NCI-H748 treated with DMSO at 0.1 percent for 48 hours (cell line): ENCODE data around the gene TMEM178A.
A peak's percentile ranks its signal among the peaks of the same experiment; 100 is the strongest.

Experiments used
- DNase-seq: peaks from one replicate; lab custom pipeline; 2025; lab: John Stamatoyannopoulos, UW

The TMEM178A gene

DNA sequence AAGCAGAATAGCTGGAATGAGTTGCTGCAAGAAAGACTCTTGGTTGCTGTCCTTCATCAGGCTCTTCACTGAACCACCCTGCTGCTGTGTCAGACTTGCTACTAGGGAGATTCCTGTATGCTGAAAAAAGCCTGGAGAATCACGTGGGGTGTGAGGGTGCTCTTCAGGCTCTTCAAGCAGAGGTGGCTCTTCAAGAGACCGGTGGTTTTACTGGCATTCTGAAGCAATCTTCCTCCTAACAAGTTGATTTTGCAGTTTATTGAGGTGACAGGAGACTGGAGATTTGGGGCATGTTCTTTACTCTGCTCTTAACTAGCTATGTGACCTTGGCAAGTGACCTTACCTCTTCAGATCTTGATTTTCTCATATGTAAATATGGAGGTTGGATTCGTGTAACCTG is 14.1 kb downstream of the TMEM178A start:
- DNase-seq: no peak

DNA sequence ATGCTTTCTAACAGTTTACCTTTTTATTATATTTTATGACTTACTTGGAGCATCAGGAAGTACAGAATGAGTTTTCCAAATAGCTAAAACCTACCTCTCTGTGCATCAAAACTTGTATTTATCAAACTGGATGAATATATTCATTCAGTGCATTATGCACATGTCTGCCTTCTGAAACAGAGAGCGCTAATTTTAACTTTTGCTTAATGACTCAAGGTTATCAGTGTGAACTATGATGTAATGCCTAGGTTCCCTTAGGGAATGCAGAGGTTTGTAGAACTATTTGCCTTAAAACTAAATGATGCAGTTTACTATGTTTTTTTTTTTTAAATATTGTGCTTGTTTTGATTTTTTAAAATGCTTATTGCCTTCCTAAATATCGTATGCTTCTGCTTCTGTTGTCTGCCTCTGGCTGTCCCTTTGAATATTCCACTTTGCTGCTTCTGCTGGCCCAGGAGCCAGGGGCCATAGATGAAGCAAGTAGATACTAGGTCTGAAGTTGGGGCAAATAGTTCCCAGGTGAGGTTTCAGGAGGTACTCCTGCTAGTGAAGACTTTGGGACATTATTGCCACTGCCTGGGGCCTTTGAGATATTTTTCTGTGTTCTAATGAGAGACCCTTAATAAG is 16.5 kb downstream of the TMEM178A start:
- no peak for DNase-seq

DNA sequence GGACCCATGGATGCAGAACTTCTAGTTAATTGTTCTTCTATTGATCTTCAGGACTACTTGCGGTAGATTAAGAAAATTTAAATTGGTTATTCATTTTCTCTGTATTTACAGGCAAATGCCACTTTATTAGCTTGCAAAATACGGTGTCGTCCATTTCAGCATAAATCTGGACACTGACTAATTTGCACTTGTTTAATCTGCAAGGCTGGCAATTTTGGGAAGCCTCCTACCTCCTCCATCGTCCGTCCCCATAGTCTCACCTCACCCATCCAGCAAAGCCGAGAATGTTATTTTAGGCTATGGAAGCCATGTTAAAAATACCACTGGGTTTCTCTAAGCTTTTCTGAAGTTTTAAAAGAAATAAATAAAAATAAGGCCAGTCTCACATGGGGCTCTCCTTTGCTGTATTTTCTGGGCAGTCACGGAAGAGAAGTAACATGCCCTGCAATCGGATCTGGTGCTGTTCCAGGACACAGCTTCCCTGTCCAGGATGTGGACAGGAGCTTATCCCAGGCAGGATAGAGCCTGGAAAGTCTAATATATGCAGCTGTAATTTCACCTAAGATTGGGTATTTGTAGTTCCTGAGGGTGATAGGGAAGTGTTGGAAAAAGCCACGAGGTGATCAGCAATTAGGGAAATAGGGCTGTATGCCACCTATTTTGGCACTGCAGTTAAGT is 17.4 kb downstream of the TMEM178A start:
- no peak for DNase-seq

DNA sequence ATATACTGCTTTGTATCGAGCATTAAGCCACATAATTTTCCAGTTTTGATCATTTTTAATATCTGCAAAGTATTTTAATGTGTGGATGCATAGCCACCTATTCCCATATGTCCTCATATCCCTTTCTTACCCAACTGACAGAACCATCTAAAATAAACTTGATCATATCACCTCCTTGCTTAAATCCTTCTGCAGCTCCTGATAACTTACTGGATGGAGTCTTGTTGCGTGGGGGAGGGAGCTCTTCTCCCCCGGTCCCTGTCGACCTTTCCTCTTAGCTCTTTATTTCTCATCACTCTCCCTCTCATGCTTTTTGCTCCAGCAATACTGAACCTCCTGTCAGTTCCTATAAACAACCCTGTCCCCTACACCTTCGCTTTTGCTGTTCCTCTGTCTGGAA is 18.7 kb downstream of the TMEM178A start:
- no peak for DNase-seq

GRCh38 chr2:39685126-39685525 is 19.4 kb downstream of the TMEM178A start:
- DNase-seq: no peak

DNA sequence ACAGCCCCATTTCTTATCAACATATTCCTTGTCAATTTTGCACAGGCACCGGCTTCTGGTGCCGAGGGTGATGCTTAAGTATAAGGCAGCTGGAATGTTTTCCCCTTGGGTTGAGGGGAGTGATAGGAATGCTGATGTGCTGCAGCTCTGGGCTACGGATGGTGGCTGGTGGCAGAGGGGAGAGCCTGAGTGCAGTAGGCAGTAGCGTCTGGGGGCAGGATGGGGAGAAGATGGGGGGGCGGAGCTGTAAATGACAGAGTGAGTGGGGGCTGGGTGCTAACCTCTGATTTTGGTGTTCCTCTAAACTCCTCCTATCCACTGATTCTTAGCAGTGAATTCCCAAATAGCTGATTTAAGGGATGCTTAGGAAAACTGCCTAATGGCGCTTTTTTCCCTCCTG is 20.7 kb downstream of the TMEM178A start:
- DNase-seq: no peak

- peak; percentile 13 for DNase-seq
Observed at GRCh38 chr2:39688181-39688580, 22.5 kb downstream of the TMEM178A start.

DNA sequence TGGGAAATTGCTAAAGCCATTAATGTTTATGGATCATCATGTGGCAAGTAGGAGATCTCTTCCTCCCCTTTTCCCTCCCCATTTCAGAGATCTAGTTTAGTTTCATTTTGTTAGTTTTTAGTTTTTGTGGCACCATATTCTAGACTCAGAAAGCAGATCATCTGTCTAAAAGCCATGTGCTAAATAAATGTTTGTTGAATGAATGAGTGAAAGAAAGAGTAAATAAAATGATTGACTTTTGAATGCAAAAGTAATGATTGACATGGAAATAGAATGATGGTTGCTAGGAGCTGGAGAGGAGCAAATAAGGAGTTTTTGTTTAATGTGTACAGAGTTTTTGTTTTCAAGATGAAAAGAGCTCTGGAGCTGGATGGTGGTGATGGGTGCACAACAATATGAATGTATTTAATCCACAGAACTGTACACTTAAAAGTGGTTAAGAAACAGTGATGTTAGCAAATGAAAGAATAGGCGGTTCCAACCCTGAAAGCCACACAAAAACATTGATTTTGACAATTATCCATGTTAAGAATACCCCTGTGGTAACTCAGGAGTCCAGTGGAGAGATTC is 23.6 kb downstream of the TMEM178A start:
- DNase-seq: peak; percentile 83

GRCh38 chr2:39689876-39690275 is 24.2 kb downstream of the TMEM178A start:
- DNase-seq: no peak

- DNase-seq: no peak
Observed at GRCh38 chr2:39693245-39693644, 27.5 kb downstream of the TMEM178A start.

- peak; percentile 91 for DNase-seq
Observed at GRCh38 chr2:39696101-39696553, 30.4 kb downstream of the TMEM178A start.

GRCh38 chr2:39696838-39697237 is 31.1 kb downstream of the TMEM178A start:
- DNase-seq: no peak

DNA sequence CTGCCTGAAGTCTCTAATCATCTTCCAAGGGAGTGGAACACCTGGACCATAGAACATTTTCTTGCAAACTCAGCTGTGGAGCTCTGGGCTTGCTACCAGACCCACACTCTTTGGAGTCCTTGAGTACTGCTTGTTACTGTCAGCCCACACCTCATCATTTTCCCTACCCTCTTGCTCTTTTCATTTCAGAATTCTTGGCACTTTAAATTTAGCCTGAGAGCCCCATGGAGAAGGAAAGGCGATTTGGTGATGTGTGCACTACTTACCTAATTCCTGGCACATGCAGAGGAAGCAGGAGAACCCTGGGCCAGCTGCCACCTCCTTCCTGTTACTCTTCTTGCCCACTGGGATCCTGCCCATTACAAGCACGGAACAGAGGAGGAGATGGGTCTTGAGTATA is 31.7 kb downstream of the TMEM178A start:
- no peak for DNase-seq

DNA sequence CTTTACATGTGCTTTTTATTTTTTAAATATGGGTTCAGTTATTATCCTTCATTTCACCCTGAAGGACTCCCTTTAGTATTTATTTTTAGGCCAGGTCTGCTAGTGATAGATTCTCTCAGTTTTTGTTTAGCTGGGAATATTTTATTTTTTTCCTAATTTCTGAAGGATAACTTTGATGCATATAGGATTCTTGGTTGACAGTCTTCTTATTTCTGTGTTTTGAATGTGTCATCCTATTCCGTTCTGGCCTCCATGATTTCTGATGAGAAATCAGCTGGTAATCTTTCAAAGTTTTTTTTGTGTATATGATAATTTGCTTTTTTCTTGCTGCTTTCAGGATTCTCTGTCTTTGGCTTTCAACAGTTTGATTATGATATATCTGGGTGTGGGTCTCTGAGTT is 35.4 kb downstream of the TMEM178A start:
- no peak for DNase-seq

DNA sequence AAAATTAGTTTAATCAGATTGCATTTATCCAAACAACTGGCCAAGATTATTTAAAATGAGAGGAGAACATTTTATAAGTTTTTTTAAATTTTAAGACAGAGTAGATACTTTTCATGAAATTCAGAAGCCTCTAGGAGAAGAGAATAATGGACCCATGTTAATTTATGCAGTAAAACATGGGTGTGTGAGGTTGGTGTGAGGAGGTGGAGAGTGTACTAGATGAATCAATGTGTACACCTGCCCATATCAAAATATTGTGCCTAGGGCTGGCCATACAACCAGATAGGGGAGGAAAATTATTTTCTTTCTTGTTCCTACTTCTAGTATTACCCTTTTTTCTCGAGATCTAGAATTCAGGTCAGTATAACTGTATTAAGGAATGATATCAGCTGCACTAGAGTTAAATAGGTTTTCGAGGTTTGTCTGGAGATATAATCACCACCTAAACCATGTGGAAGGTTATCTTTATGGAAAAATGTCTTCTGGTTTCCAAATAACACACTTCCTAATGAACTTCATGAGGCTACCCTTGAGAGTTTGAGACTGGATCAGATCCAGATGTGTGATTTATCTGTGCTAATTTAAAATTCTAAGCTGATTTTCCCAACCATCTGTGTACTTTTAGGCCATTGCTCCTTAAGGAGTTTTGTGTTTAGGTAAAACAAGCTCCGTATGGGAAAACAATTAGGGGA is 37.6 kb downstream of the TMEM178A start:
- DNase-seq: no peak

DNA sequence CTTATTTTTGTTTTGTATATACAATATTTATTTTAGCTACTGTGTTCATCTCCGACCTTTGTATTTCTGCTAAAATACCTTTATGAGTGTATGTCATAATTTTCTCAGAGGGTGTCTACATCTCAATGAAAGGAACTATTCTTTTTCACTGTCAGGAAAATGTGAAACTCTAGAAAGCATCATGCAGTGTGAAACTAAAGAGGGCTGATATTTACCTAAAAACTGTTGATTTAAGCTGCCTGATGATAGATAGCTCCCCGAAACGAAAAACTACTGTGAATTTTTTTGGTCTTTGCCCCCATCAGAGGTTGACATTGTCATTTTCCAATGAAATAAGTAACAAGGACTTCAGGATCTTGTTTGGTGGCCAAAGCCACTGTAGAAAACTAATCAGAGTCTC is 38.8 kb downstream of the TMEM178A start:
- peak; percentile 18 for DNase-seq

DNA sequence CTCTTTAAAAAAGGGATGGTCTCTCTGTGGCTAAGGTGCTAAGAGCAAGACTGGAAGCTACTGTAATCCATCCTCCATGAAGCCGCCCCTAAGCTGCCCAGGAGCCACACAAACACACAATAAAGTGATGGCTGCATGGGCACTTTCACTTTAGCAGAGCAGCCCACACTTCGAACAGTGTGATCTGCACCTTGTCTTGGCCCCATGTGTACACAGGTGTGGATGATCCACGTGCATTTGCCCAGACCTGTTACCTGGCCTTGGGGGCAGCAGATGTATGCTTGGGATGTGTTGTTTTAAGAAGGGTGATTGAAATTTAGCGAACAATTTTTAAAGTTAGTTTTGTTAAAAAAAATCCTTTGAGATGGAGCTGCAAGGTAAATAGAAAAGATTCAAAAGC is 39.9 kb downstream of the TMEM178A start:
- DNase-seq: no peak

DNA sequence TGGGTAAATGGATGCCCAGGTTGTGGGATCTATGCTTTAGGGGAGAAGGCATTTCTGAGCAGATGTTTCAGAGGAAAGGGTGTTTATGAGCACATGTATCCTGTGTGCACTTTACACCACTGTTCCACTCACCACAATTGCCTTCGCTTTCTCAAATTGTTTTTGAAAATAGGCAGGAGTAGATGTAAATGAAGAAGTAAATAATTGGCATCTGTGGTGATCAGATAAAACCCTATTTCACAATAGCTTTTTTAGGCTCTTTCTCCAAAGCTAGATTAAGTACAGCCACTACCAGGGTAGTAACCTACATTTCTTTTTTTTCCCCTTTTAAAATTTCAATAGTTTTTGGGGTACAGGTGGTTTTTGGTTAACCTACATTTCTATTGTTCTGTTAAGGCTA is 40.6 kb downstream of the TMEM178A start:
- no peak for DNase-seq

- no peak for DNase-seq
Observed at GRCh38 chr2:39706945-39707344, 41.2 kb downstream of the TMEM178A start.

GRCh38 chr2:39708003-39708402 is 42.3 kb downstream of the TMEM178A start:
- DNase-seq: no peak

DNA sequence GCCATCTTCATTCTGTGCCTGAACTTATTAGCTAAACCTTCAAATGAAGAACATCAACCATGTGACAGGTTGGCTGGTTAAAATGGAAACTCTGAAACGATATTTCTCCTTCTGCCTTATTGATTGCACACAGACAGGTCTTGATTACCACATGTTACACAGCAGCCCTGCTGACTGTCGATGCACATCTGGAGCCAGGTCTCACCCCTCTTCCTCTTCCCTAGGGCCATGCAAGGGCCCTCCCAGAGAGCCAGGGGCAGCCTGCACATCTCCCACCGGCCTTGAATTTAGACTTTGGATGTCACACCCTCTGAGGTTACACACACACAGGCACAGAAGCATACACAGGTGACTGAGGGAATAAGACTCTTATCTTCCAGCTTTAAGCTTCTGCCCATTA is 45.1 kb downstream of the TMEM178A start:
- DNase-seq: no peak

GRCh38 chr2:39712953-39713352 is 47.2 kb downstream of the TMEM178A start:
- no peak for DNase-seq

DNA sequence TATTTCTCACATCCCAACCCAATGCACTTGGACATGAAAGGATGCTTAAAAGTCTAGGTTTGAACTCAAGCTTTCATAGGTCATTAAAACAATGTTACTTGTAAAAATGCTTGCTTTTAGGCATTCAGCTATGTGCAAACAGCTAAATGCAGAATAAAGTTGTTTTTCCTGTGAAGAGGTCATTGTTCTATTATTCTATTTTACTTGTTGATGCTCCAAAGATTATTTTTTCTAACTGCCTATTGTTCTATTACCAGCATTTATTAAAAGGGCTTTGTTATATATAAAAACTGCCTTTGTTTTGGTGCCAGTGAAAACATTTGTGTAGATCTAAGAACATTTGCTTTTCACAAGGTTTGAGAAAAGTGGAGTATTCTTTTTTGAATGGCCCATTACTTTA is 49.4 kb downstream of the TMEM178A start:
- DNase-seq: no peak
